Measurements from ENCODE around the gene CCDC80. TPM values are rescaled to one million over a fixed set of nuclear protein-coding genes. Genes with fewer than 3 reads are reported as not detected.
A peak's percentile ranks its signal among the peaks of the same experiment; 100 is the strongest.
"Not testable (repeated sequence)": the region's sequence is repeated elsewhere in the genome, so short reads cannot be mapped to it uniquely, and the experiment has no call there.

CCDC80 gene
- total RNA-seq, 2 donors from 2014 or later = 90.8 to 350 TPM

DNA sequence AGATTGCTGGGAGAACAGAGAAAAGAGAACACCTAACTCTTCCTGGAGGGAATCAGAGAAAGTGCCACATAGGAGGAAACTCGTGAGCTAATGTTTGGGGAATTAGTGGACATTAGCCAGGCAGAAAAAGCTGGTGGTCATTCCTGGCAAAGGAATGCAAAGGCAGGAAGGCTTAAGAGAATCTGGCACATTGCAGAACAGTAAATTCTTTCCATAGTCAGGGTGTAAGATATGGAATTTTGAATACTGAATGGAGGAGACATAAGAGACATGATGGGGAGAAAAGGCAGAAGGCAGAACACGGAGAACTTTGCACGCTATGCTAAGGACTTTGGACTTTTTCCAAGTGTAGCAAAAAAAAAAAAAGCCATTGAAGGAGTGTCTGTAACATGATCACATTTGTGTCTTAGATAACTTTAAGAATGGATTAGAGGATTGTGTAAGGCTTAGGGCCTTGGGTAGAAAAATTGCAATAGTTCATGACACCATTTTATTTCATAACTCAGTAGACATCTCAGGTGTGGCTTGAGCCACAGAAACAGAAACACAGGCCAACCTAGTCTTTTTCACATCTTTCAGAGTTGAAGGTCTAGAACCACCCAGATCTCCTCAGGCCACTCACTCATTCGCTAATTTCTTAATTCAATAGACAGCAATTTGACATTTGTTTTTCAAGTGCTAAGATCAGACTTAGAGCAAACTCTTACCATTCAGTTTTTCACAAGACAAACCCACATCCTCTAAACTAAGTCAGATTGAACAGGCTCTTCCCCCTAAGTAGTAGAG is 31.2 kb upstream of the CCDC80 start:
- no peak for ATAC-seq (ENCODE audit: insufficient number of reproducible peaks, low FRiP score, low read depth)
- TF ChIP-seq, protein P1, sequence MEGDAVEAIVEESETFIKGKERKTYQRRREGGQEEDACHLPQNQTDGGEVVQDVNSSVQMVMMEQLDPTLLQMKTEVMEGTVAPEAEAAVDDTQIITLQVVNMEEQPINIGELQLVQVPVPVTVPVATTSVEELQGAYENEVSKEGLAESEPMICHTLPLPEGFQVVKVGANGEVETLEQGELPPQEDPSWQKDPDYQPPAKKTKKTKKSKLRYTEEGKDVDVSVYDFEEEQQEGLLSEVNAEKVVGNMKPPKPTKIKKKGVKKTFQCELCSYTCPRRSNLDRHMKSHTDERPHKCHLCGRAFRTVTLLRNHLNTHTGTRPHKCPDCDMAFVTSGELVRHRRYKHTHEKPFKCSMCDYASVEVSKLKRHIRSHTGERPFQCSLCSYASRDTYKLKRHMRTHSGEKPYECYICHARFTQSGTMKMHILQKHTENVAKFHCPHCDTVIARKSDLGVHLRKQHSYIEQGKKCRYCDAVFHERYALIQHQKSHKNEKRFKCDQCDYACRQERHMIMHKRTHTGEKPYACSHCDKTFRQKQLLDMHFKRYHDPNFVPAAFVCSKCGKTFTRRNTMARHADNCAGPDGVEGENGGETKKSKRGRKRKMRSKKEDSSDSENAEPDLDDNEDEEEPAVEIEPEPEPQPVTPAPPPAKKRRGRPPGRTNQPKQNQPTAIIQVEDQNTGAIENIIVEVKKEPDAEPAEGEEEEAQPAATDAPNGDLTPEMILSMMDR (IDR thresholded peaks at IDR 0.05) = no peak
- peaks cover 5 to 20% of the 10 kb centered on the region in 2 donors for H3K4me1 ChIP-seq (ENCODE audit: control insufficient read depth in 1 of 2, low read depth in 2 of 2)
- H3K27ac ChIP-seq = peak overlapping the region in 1 of 2 donors; percentile 10
- H3K36me3 ChIP-seq = no peaks in the 10 kb centered on the region
- no peaks in the 10 kb centered on the region for H3K9me3 ChIP-seq
- no peak for DNase-seq (ENCODE audit: low spot score)
- H3K27me3 ChIP-seq (replicated peaks; ENCODE audit: insufficient read depth) = no peaks in the 10 kb centered on the region
- H3K4me3 ChIP-seq = no peak overlapping the region

DNA sequence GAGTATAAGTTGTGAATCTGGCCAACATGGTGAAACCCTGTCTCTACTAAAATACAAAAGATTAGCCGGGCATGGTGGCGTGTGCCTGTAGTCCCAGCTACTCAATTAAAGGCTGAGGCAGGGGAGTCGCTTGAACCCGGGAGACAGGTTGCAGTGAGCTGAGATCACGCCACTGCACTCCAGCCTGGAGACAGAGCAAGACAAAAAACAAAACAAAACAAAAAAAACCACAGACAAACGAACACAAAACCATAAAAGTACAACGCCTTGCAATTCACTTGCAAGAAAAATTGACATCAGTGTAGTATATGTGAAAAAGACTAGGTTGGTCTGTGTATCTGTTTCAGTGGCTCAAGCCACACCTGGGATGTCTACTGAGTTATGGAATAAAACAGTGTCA is 29.9 kb upstream of the CCDC80 start:
- ATAC-seq (ENCODE audit: insufficient number of reproducible peaks, low FRiP score, low read depth) (no peak), DNase-seq (ENCODE audit: low spot score) (no peak)
- H3K4me3 ChIP-seq = no peak overlapping the region
- H3K27ac ChIP-seq = no peak overlapping the region
- no peaks in the 10 kb centered on the region for H3K27me3 ChIP-seq (replicated peaks; ENCODE audit: insufficient read depth)
- TF ChIP-seq, protein P1 (IDR thresholded peaks at IDR 0.05) = no peak
- H3K9me3 ChIP-seq = no peaks in the 10 kb centered on the region
- peaks cover 0 to 12% of the 10 kb centered on the region in 2 donors for H3K4me1 ChIP-seq (ENCODE audit: control insufficient read depth in 1 of 2, low read depth in 2 of 2)
- H3K36me3 ChIP-seq = no peaks in the 10 kb centered on the region

DNA sequence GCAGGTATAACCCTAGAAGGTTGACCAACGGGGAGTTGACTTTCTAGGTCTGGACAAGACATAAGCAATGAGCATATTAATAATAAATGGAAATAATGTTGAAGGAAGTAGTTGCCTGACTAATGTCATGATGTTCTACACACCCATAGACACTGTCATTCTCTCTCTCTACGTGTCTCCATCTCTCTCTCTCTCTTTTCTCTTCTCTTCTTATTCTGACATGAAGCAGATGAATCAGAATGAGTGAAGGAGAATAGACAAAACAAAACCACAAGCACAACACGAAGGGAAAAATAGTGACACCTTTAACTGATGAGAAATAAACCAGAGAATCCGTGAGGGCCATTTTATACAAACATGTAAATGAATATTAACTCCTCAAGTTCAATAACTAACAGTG is 26.7 kb upstream of the CCDC80 start:
- no peak for DNase-seq (ENCODE audit: low spot score)
- Histone ChIP-seq H3K27me3 (replicated peaks; ENCODE audit: insufficient read depth) (no peaks in the 10 kb centered on the region), H3K9me3 (no peaks in the 10 kb centered on the region), H3K4me1 (ENCODE audit: control insufficient read depth in 1 of 2, low read depth in 2 of 2) (peaks cover 0 to 12% of the 10 kb centered on the region in 2 donors), H3K36me3 (no peaks in the 10 kb centered on the region), H3K4me3 (no peak overlapping the region), H3K27ac (no peak overlapping the region)
- no peak for ATAC-seq (ENCODE audit: insufficient number of reproducible peaks, low FRiP score, low read depth)
- TF ChIP-seq, protein P1 (IDR thresholded peaks at IDR 0.05) = no peak

DNA sequence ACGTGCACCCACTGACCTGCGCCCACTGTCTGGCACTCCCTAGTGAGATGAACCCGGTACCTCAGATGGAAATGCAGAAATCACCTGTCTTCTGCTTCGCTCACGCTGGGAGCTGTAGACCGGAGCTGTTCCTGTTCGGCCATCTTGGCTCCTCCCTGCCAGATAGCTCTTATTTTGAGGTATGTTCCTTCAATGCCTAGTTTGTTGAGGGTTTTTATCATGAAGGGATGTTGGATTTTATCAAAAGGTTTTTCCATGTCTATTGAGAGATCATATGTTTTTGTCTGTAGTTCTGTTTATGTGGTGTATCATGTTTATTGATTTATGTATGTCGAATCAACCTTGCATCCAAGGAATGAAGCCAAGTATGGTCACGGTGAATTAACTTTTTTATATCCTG is 24.1 kb upstream of the CCDC80 start:
- not testable (repeated sequence) for H3K27ac ChIP-seq; ATAC-seq (ENCODE audit: insufficient number of reproducible peaks, low FRiP score, low read depth); H3K36me3 ChIP-seq; H3K4me1 ChIP-seq (ENCODE audit: control insufficient read depth in 1 of 2, low read depth in 2 of 2); H3K9me3 ChIP-seq; H3K27me3 ChIP-seq (replicated peaks; ENCODE audit: insufficient read depth); H3K4me3 ChIP-seq; DNase-seq (ENCODE audit: low spot score)

DNA sequence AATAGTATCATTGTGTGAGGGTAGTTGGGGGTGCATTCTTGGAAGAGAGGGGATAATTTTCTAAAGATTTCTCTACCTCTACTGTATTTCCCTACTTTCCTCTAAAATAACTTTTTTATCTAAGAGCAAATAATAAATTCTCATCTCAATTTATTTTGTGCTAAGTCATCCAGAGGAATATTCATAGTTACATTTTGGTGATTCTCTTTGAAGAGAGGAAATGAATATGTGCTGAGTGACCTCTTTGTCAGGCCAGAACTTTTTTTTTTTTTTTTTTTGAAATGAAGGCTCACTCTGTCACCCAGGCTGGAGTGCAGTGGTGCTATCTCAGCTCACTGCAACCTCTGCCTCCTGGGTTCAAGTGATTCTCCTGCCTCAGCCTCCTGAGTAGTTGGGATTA is 15.1 kb upstream of the CCDC80 start:
- H3K4me3 ChIP-seq = no peak overlapping the region
- TF ChIP-seq, protein P1 (IDR thresholded peaks at IDR 0.05) = no peak
- H3K27ac ChIP-seq = no peak overlapping the region
- H3K27me3 ChIP-seq (replicated peaks; ENCODE audit: insufficient read depth) = no peaks in the 10 kb centered on the region
- no peaks in the 10 kb centered on the region for H3K9me3 ChIP-seq
- ATAC-seq (ENCODE audit: insufficient number of reproducible peaks, low FRiP score, low read depth) = no peak
- H3K4me1 ChIP-seq (ENCODE audit: control insufficient read depth in 1 of 2, low read depth in 2 of 2) = peaks cover 0 to 5% of the 10 kb centered on the region in 2 donors
- H3K36me3 ChIP-seq = no peaks in the 10 kb centered on the region
- no peak for DNase-seq (ENCODE audit: low spot score)

Data from thoracic aorta (tissue), 2 donors.